A673 (cell line): Measurements from ENCODE around the gene AMZ1.

Source experiments
- EZH2 ChIP-seq: fragments of 200-600 bp; sonication (generic); IDR thresholded peaks from 2 replicates; pipeline ENCODE4 v1.6.1; 2017; ENCODE audit warnings: borderline replicate concordance, low read depth, mild to moderate bottlenecking, mixed read lengths, antibody characterized with exemption, low read length; ENCODE audit not compliant: poor library complexity, severe bottlenecking
- TF ChIP-seq, protein P1 (sequence below): fragments of 300-800, 200-600 bp; sonication (generic); conservative IDR thresholded peaks from 2 replicates; pipeline ENCODE4 v1.5.1; 2017; ENCODE audit warnings: low read depth, mild to moderate bottlenecking, antibody characterized with exemption, low read length, moderate library complexity, mixed read lengths

DNA sequence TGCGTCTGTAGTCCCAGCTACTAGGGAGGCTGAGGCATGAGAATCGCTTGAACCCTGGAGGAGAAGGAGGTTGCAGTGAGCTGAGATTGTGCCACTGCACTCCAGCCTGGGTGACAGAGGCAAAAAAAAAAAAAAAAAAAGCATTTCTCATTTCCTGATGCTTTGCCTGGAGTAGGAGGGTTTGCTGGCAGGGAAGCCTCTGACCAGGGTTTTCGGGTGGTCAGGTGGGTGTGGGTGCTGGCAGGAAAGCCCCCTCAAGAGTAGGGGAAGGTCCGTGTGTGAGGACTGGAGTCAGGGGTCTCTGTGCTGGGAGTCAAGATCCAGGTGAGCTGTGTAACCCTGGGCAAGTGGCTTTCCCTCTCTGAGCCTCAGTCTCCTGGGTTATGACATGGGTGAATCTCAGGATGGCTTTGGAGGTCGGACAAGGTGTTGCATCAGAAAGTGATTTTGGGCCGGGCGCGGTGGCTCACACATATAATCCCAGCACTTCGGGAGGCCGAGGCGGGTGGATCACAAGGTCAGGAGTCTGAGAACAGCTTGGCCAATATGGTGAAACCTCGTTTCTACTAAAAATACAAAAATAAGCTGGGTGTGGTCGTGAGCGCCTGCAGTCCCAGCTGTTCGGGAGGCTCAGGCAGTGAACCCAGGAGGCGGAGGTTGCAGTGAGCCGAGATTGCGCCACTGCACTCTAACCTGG lies 3.2 kb downstream of the AMZ1 start:
- TF ChIP-seq EZH2: no peak
- TF ChIP-seq, protein P1, sequence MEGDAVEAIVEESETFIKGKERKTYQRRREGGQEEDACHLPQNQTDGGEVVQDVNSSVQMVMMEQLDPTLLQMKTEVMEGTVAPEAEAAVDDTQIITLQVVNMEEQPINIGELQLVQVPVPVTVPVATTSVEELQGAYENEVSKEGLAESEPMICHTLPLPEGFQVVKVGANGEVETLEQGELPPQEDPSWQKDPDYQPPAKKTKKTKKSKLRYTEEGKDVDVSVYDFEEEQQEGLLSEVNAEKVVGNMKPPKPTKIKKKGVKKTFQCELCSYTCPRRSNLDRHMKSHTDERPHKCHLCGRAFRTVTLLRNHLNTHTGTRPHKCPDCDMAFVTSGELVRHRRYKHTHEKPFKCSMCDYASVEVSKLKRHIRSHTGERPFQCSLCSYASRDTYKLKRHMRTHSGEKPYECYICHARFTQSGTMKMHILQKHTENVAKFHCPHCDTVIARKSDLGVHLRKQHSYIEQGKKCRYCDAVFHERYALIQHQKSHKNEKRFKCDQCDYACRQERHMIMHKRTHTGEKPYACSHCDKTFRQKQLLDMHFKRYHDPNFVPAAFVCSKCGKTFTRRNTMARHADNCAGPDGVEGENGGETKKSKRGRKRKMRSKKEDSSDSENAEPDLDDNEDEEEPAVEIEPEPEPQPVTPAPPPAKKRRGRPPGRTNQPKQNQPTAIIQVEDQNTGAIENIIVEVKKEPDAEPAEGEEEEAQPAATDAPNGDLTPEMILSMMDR: no peak
